ENCODE results near the gene SYNGAP1. TPM values are rescaled to one million over a fixed set of nuclear protein-coding genes. Genes with fewer than 3 reads are reported as not detected.

SYNGAP1 gene
- total RNA-seq, 1 experiment from 2014 or later: 1.9 TPM

- CTCF ChIA-PET: interaction anchor here (0.6 kb wide), 1 partner anchor 254 kb away, joined by 3 read pairs; no protein-coding TSS in a partner anchor
- Histone ChIP-seq H3F3A (ENCODE audit: low read length, unreplicated experiment) (no peaks in the 10 kb centered on the region), H3K79me2 (ENCODE audit: low read length) (no peaks in the 10 kb centered on the region), H3K4me2 (ENCODE audit: low read length) (no peak overlapping the region), H3K36me3 (ENCODE audit: low read depth, low read length) (no peaks in the 10 kb centered on the region), H2AFZ (ENCODE audit: low read length) (no peak overlapping the region), H3K9me3 (ENCODE audit: low read length) (no peaks in the 10 kb centered on the region), H3K4me3 (ENCODE audit: low read length) (no peak overlapping the region), H4K20me1 (ENCODE audit: low read length) (no peaks in the 10 kb centered on the region), H3K27me3 (ENCODE audit: low read length) (no peaks in the 10 kb centered on the region), H3K9ac (ENCODE audit: low read length) (no peak overlapping the region), H3K9me2 (replicated peaks; ENCODE audit: low read length) (no peaks in the 10 kb centered on the region), H3K4me1 (ENCODE audit: insufficient read depth, low read length) (no peaks in the 10 kb centered on the region), H3K27ac (ENCODE audit: low read length) (no peak overlapping the region)
- POLR2A ChIA-PET (ENCODE audit: unreplicated experiment): no interaction called here
- DNase-seq (no peak), ATAC-seq (no peak)
- intact Hi-C loops (cut with micrococcal nuclease): no loop called here
- BruUV-seq (replicated peaks): no TSS peak
- no peak for TF ChIP-seq EZH2 (IDR thresholded peaks at IDR 0.05; ENCODE audit: low read length, unreplicated experiment)
- no peak for TF ChIP-seq EZH2phosphoT487 (IDR thresholded peaks at IDR 0.05; ENCODE audit: borderline replicate concordance, low read length)
- TF ChIP-seq CTCF (conservative IDR thresholded peaks at IDR 0.05; ENCODE audit: low read depth, low read length): no peak
Observed at GRCh38 chr6:33443025-33443424, 23.2 kb downstream of the SYNGAP1 start.

- no peaks in the 10 kb centered on the region for H3K79me2 ChIP-seq (ENCODE audit: low read length)
- TF ChIP-seq EZH2 (IDR thresholded peaks at IDR 0.05; ENCODE audit: low read length, unreplicated experiment) (no peak), EZH2phosphoT487 (IDR thresholded peaks at IDR 0.05; ENCODE audit: borderline replicate concordance, low read length) (no peak), CTCF (conservative IDR thresholded peaks at IDR 0.05; ENCODE audit: low read depth, low read length) (no peak)
- no peaks in the 10 kb centered on the region for H3K9me2 ChIP-seq (replicated peaks; ENCODE audit: low read length)
- DNase-seq (no peak), ATAC-seq (no peak)
- H3K4me3 ChIP-seq (ENCODE audit: low read length): no peak overlapping the region
- H3K4me1 ChIP-seq (ENCODE audit: insufficient read depth, low read length): no peaks in the 10 kb centered on the region
- H3K27me3 ChIP-seq (ENCODE audit: low read length): no peaks in the 10 kb centered on the region
- no peaks in the 10 kb centered on the region for H3K9me3 ChIP-seq (ENCODE audit: low read length)
- BruUV-seq (replicated peaks): no TSS peak
- H4K20me1 ChIP-seq (ENCODE audit: low read length): no peaks in the 10 kb centered on the region
- H3K27ac ChIP-seq (ENCODE audit: low read length): no peak overlapping the region
- ChIA-PET POLR2A (ENCODE audit: unreplicated experiment) (no interaction called here), CTCF (interaction anchor here (0.6 kb wide), 1 partner anchor 356 kb away, joined by 3 read pairs; no protein-coding TSS in a partner anchor)
- H3F3A ChIP-seq (ENCODE audit: low read length, unreplicated experiment): no peaks in the 10 kb centered on the region
- intact Hi-C loops (cut with micrococcal nuclease): no loop called here
- no peak overlapping the region for H3K9ac ChIP-seq (ENCODE audit: low read length)
- no peak overlapping the region for H3K4me2 ChIP-seq (ENCODE audit: low read length)
- no peak overlapping the region for H2AFZ ChIP-seq (ENCODE audit: low read length)
- no peaks in the 10 kb centered on the region for H3K36me3 ChIP-seq (ENCODE audit: low read depth, low read length)
Observed at GRCh38 chr6:33443619-33444504, 24.0 kb downstream of the SYNGAP1 start.

- Histone ChIP-seq H3K9me2 (replicated peaks; ENCODE audit: low read length) (no peaks in the 10 kb centered on the region), H3K79me2 (ENCODE audit: low read length) (no peaks in the 10 kb centered on the region), H3K4me3 (ENCODE audit: low read length) (no peak overlapping the region), H3F3A (ENCODE audit: low read length, unreplicated experiment) (no peaks in the 10 kb centered on the region), H3K4me2 (ENCODE audit: low read length) (no peak overlapping the region), H3K9ac (ENCODE audit: low read length) (no peak overlapping the region), H3K27me3 (ENCODE audit: low read length) (no peaks in the 10 kb centered on the region), H3K27ac (ENCODE audit: low read length) (no peak overlapping the region), H3K36me3 (ENCODE audit: low read depth, low read length) (no peaks in the 10 kb centered on the region), H3K9me3 (ENCODE audit: low read length) (no peaks in the 10 kb centered on the region), H4K20me1 (ENCODE audit: low read length) (no peaks in the 10 kb centered on the region), H2AFZ (ENCODE audit: low read length) (no peak overlapping the region), H3K4me1 (ENCODE audit: insufficient read depth, low read length) (no peaks in the 10 kb centered on the region)
- DNase-seq (no peak), ATAC-seq (no peak)
- ChIA-PET CTCF (interaction anchor here (0.6 kb wide), 2 partner anchors 19 to 120 kb away, joined by 4 read pairs; no protein-coding TSS in a partner anchor), POLR2A (ENCODE audit: unreplicated experiment) (interaction anchor here (0.6 to 0.7 kb wide), 2 partner anchors 102 to 127 kb away, joined by 3 to 8 read pairs; no protein-coding TSS in a partner anchor)
- no peak for TF ChIP-seq EZH2 (IDR thresholded peaks at IDR 0.05; ENCODE audit: low read length, unreplicated experiment)
- no peak for TF ChIP-seq CTCF (conservative IDR thresholded peaks at IDR 0.05; ENCODE audit: low read depth, low read length)
- no peak for TF ChIP-seq EZH2phosphoT487 (IDR thresholded peaks at IDR 0.05; ENCODE audit: borderline replicate concordance, low read length)
- no TSS peak for BruUV-seq (replicated peaks)
- intact Hi-C loops (cut with micrococcal nuclease): no loop called here
Observed at GRCh38 chr6:33445119-33445603, 25.3 kb downstream of the SYNGAP1 start.
